ENCODE data around the gene BRWD1. TPM values are rescaled to one million over a fixed set of nuclear protein-coding genes. Genes with fewer than 3 reads are reported as not detected.

BRWD1 gene
- total RNA-seq, 1 donor from 2014 or later = 43.8 TPM

DNA sequence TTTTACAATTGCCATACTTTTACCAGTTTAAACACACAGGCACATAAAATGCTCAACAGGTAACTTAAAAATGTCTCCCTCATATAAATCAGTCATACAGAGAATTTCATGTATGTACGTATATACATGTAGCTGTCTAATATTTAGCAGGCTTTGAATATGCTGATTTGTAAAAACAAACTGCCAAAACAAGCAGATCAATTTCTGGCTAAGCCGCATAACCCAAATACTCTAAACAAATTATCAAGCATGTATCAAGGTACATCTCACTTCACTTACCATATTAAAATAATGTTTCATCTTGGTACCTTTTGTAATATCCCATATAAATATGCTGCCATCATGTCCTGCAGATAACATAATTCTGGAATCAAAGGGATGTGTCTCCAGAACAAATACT lies 43.8 kb downstream of the BRWD1 start:
- Mint-ChIP-seq H3K36me3 (ENCODE audit: low read depth, unreplicated experiment) (peaks cover 23% of the 10 kb centered on the region), H3K9me3 (ENCODE audit: unreplicated experiment) (no peaks in the 10 kb centered on the region), H3K4me3 (ENCODE audit: unreplicated experiment) (no peak overlapping the region), H3K27ac (ENCODE audit: unreplicated experiment) (no peak overlapping the region), H3K27me3 (ENCODE audit: unreplicated experiment) (no peaks in the 10 kb centered on the region), H3K4me1 (ENCODE audit: unreplicated experiment) (no peaks in the 10 kb centered on the region)
- no peak for DNase-seq (ENCODE audit: low spot score)
- TF ChIP-seq, protein P1, sequence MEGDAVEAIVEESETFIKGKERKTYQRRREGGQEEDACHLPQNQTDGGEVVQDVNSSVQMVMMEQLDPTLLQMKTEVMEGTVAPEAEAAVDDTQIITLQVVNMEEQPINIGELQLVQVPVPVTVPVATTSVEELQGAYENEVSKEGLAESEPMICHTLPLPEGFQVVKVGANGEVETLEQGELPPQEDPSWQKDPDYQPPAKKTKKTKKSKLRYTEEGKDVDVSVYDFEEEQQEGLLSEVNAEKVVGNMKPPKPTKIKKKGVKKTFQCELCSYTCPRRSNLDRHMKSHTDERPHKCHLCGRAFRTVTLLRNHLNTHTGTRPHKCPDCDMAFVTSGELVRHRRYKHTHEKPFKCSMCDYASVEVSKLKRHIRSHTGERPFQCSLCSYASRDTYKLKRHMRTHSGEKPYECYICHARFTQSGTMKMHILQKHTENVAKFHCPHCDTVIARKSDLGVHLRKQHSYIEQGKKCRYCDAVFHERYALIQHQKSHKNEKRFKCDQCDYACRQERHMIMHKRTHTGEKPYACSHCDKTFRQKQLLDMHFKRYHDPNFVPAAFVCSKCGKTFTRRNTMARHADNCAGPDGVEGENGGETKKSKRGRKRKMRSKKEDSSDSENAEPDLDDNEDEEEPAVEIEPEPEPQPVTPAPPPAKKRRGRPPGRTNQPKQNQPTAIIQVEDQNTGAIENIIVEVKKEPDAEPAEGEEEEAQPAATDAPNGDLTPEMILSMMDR (IDR thresholded peaks at IDR 0.05; ENCODE audit: unreplicated experiment) = no peak

DNA sequence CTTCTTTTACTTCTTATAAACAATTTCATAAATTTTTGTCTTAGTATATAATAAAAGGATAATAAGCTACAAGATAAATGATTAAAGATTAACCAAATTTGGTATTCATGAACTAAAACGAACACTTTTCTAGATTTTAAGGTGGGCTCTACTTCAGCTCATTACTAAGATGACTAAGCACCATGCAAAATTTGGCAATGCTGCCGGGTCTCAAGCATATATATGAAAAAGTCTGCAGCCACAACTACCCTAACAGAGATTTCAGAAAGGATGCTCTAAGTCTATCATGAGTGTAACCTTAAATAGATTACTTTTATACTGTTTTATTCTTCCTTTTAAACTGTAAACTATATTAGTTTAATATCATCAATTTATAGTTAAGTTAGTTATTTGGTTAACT lies 47.8 kb downstream of the BRWD1 start:
- Mint-ChIP-seq H3K27me3 (ENCODE audit: unreplicated experiment) (no peaks in the 10 kb centered on the region), H3K4me1 (ENCODE audit: unreplicated experiment) (no peaks in the 10 kb centered on the region), H3K9me3 (ENCODE audit: unreplicated experiment) (no peaks in the 10 kb centered on the region), H3K36me3 (ENCODE audit: low read depth, unreplicated experiment) (peaks cover 20% of the 10 kb centered on the region), H3K27ac (ENCODE audit: unreplicated experiment) (no peak overlapping the region), H3K4me3 (ENCODE audit: unreplicated experiment) (no peak overlapping the region)
- TF ChIP-seq, protein P1 (IDR thresholded peaks at IDR 0.05; ENCODE audit: unreplicated experiment) = no peak
- DNase-seq (ENCODE audit: low spot score) = no peak

DNA sequence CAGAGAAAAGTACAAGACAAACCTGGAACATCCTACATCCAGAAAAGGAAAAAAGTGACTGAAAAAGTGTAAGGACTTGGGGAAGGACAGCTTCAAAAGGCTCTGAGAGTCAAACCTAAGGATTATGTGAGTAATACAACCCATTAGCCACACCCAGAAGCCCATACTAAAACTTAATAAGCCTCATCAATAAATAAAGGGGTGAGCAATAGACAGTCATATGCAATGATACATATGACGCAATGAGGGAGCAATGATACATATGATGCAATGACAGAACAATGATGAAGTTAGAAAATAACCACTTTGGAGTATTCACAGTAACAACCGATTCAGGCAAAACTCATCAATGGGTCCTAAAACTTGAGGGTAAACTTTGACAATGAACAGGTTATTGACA lies 50.1 kb downstream of the BRWD1 start:
- Mint-ChIP-seq H3K4me1 (ENCODE audit: unreplicated experiment) (no peaks in the 10 kb centered on the region), H3K4me3 (ENCODE audit: unreplicated experiment) (no peak overlapping the region), H3K27me3 (ENCODE audit: unreplicated experiment) (no peaks in the 10 kb centered on the region), H3K9me3 (ENCODE audit: unreplicated experiment) (no peaks in the 10 kb centered on the region), H3K36me3 (ENCODE audit: low read depth, unreplicated experiment) (peaks cover 15% of the 10 kb centered on the region), H3K27ac (ENCODE audit: unreplicated experiment) (no peak overlapping the region)
- TF ChIP-seq, protein P1 (IDR thresholded peaks at IDR 0.05; ENCODE audit: unreplicated experiment) = no peak
- DNase-seq (ENCODE audit: low spot score) = no peak

DNA sequence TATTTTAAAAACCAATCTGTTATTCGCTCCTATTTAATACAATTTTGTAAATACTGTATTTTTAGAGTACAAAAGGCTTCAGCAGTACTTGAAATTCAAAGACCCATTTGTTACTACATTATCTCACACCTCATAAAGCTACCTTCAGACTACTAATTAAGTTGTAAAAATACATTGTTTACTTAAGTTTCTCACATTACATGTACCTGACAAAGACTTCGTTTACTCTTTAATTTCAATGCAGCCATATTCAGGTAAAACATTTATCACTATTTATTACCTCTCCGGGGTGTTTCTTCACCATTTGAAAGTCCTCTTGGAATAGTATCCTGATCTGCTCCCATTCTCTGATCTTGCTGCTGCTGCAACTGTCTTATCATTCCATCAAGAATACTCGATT lies 55.2 kb downstream of the BRWD1 start:
- no peak overlapping the region for H3K27ac Mint-ChIP-seq (ENCODE audit: unreplicated experiment)
- peaks cover 21% of the 10 kb centered on the region for H3K36me3 Mint-ChIP-seq (ENCODE audit: low read depth, unreplicated experiment)
- H3K4me3 Mint-ChIP-seq (ENCODE audit: unreplicated experiment) = no peak overlapping the region
- H3K9me3 Mint-ChIP-seq (ENCODE audit: unreplicated experiment) = no peaks in the 10 kb centered on the region
- no peaks in the 10 kb centered on the region for H3K4me1 Mint-ChIP-seq (ENCODE audit: unreplicated experiment)
- TF ChIP-seq, protein P1 (IDR thresholded peaks at IDR 0.05; ENCODE audit: unreplicated experiment) = no peak
- no peaks in the 10 kb centered on the region for H3K27me3 Mint-ChIP-seq (ENCODE audit: unreplicated experiment)
- DNase-seq (ENCODE audit: low spot score) = no peak

DNA sequence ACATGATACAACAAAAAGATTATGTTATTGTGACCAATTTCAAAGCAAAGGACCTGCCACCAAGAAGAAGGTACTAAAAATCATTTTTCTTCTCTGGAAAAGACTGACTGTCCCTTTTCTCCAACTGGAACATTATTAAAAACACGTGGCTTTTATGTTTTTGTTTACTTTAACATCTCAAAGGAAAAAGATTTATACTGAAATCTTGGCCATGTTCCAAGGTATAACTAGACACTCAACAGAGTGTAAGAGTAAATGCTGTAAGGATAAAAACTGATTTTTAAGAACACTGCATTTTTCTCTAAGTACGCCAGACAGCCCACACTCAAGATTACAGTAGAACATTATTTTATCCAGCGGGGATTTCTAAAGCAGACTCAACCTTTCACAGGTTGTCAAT lies 62.1 kb downstream of the BRWD1 start:
- H3K36me3 Mint-ChIP-seq (ENCODE audit: low read depth, unreplicated experiment) = peaks cover 8% of the 10 kb centered on the region
- TF ChIP-seq, protein P1 (IDR thresholded peaks at IDR 0.05; ENCODE audit: unreplicated experiment) = no peak

More for the DNA sequence above, 62.1 kb downstream of the BRWD1 start:
- Mint-ChIP-seq H3K9me3 (ENCODE audit: unreplicated experiment) (no peaks in the 10 kb centered on the region), H3K27ac (ENCODE audit: unreplicated experiment) (no peak overlapping the region), H3K4me3 (ENCODE audit: unreplicated experiment) (no peak overlapping the region), H3K4me1 (ENCODE audit: unreplicated experiment) (no peaks in the 10 kb centered on the region), H3K27me3 (ENCODE audit: unreplicated experiment) (no peaks in the 10 kb centered on the region)
- no peak for DNase-seq (ENCODE audit: low spot score)
